ENCODE measurements around the gene CYP24A1.

CYP24A1 gene

DNA sequence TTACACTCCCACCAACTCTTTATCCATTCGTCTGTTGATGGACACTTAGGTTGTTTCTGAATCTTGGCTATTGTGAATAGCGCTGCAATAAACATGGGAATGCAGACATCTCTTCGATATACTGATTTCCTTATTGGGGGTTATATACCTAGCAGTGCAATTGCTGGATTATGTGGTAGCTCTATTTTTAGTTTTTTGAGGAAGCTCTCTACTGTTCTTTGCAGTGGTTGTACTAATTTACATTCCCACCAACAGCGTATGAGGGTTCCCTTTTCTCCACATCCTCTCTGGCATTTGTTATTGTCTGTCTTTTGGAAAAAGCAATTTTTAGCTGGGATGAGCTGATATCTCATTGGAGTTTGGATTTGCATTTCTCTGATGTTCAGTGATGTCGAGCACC lies 29.5 kb upstream of the CYP24A1 start:
- DNase-seq (ENCODE audit: low read depth): no peak
- TF ChIP-seq, protein P1, sequence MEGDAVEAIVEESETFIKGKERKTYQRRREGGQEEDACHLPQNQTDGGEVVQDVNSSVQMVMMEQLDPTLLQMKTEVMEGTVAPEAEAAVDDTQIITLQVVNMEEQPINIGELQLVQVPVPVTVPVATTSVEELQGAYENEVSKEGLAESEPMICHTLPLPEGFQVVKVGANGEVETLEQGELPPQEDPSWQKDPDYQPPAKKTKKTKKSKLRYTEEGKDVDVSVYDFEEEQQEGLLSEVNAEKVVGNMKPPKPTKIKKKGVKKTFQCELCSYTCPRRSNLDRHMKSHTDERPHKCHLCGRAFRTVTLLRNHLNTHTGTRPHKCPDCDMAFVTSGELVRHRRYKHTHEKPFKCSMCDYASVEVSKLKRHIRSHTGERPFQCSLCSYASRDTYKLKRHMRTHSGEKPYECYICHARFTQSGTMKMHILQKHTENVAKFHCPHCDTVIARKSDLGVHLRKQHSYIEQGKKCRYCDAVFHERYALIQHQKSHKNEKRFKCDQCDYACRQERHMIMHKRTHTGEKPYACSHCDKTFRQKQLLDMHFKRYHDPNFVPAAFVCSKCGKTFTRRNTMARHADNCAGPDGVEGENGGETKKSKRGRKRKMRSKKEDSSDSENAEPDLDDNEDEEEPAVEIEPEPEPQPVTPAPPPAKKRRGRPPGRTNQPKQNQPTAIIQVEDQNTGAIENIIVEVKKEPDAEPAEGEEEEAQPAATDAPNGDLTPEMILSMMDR (IDR thresholded peaks at IDR 0.05; ENCODE audit: low read depth, low read length, missing control alignments): no peak

GRCh38 chr20:54201268-54201846 lies 27.6 kb upstream of the CYP24A1 start:
- H3K4me3 ChIP-seq (ENCODE audit: low read depth, low read length): no peak overlapping the region
- DNase-seq (ENCODE audit: low read depth): no peak
- TF ChIP-seq, protein P1 (IDR thresholded peaks at IDR 0.05; ENCODE audit: low read depth, low read length, missing control alignments): no peak

More for the DNA sequence above, 29.5 kb upstream of the CYP24A1 start:
- no peak overlapping the region for H3K4me3 ChIP-seq (ENCODE audit: low read depth, low read length)

DNA sequence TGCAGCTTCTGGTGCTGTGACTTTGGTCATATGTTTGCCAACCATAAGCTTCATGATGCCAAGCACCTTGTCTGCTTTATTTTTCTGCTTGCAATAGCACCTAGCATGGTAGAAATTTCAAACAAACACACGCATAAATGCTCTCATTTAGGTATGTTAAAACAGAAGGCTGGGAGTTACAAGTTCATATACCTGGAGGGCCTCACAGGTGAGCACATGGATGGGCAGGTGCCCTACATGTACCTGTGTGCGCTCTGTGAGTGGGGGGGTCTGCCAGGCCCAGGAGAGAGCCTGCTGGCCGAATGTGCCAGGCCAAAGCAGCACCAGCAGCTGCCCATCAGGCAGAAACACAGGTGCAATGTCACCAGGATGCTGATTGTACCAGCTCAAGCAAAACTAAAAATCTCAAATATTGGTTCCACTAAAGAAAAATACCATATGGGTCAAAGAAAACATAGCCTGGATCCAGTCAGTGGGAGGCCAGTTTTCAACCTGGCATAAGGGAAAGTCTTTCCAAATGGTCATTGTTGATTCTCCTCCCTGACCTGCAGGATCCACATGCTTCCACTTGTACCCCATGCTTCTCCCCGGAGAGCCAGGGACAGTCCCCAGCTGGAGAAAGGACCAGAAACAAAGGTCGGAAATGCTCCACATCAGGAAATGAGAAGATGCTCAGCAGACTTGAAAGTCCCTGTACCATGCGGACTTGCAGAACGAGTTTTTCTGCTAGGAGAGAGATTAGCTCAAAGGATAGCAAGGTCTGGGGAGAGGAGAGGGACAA lies 26.9 kb upstream of the CYP24A1 start:
- TF ChIP-seq, protein P1 (IDR thresholded peaks at IDR 0.05; ENCODE audit: low read depth, low read length, missing control alignments): no peak
- no peak for DNase-seq (ENCODE audit: low read depth)
- no peak overlapping the region for H3K4me3 ChIP-seq (ENCODE audit: low read depth, low read length)

DNA sequence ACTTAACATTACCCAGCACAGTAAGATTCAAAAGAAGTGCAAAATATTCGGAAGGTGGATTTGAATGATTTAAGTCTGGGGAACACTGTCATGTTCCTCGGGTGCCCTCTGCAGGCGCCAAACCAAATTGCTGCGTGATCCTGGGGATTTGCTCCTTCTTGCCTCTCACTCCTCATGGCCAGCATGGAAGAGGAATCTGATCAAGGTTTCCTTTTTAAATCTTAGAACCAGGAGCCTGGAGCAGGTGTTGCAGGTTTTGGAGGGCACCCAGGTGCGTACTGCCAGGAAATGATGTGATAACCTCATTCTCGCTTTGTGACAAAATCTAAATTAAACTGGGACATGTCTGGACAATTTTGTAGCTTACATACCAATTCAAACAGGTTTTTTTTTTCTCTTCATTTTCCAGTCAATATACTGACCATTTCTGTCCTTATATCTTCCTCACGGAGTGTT lies 26.0 kb upstream of the CYP24A1 start:
- TF ChIP-seq, protein P1 (IDR thresholded peaks at IDR 0.05; ENCODE audit: low read depth, low read length, missing control alignments): peak; percentile 94
- H3K4me3 ChIP-seq (ENCODE audit: low read depth, low read length): no peak overlapping the region
- no peak for DNase-seq (ENCODE audit: low read depth)

GRCh38 chr20:54199283-54199682 lies 25.5 kb upstream of the CYP24A1 start:
- no peak overlapping the region for H3K4me3 ChIP-seq (ENCODE audit: low read depth, low read length)
- TF ChIP-seq, protein P1 (IDR thresholded peaks at IDR 0.05; ENCODE audit: low read depth, low read length, missing control alignments): no peak
- DNase-seq (ENCODE audit: low read depth): no peak

GRCh38 chr20:54197621-54198604 lies 24.1 kb upstream of the CYP24A1 start:
- DNase-seq (ENCODE audit: low read depth): no peak
- H3K4me3 ChIP-seq (ENCODE audit: low read depth, low read length): no peak overlapping the region
- TF ChIP-seq, protein P1 (IDR thresholded peaks at IDR 0.05; ENCODE audit: low read depth, low read length, missing control alignments): peak; percentile 29

Measured in GM12864 (cell line).